Adrenal gland (tissue), 5 donors: ENCODE results near the gene POLR1H.

Experiments
- POLR2A ChIP-seq, 2 donors: fragments of 450-650 bp; IDR thresholded peaks; one replicate each; pipeline ENCODE4 v1.6.1; 2017; ENCODE audit warnings: antibody characterized with exemption in 2 of 2, mild to moderate bottlenecking in 2 of 2, moderate library complexity in 1 of 2
- TF ChIP-seq, protein P1 (sequence below), 6 experiments: fragments of 450-650 bp in 4 of 6; fragments of 200-600 bp in 2 of 6; sonication (generic) in 1 of 6; IDR thresholded peaks; 1 replicate in 5 of 6; 2 replicates in 1 of 6; pipeline versions ENCODE4 v1.5.1 to v1.8.0; 2016 to 2021; ENCODE audit warnings: antibody characterized with exemption in 6 of 6, mild to moderate bottlenecking in 2 of 6, moderate library complexity in 1 of 6
- donor health status: DM: no; HTN: no; CAD: no.

- TF ChIP-seq, protein P1, sequence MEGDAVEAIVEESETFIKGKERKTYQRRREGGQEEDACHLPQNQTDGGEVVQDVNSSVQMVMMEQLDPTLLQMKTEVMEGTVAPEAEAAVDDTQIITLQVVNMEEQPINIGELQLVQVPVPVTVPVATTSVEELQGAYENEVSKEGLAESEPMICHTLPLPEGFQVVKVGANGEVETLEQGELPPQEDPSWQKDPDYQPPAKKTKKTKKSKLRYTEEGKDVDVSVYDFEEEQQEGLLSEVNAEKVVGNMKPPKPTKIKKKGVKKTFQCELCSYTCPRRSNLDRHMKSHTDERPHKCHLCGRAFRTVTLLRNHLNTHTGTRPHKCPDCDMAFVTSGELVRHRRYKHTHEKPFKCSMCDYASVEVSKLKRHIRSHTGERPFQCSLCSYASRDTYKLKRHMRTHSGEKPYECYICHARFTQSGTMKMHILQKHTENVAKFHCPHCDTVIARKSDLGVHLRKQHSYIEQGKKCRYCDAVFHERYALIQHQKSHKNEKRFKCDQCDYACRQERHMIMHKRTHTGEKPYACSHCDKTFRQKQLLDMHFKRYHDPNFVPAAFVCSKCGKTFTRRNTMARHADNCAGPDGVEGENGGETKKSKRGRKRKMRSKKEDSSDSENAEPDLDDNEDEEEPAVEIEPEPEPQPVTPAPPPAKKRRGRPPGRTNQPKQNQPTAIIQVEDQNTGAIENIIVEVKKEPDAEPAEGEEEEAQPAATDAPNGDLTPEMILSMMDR (IDR thresholded peaks at IDR 0.05) = no peak
- no peak for TF ChIP-seq POLR2A (IDR thresholded peaks at IDR 0.05)
These were observed 37.1 kb downstream of the POLR1H start for GRCh38 chr6:30097902-30098768.
